Measurements from ENCODE around the gene CSF3R. TPM values are rescaled to one million over a fixed set of nuclear protein-coding genes. Genes with fewer than 3 reads are reported as not detected.

The CSF3R gene
- polyA plus RNA-seq, 3 donors from 2014 or later: 0.91 to 3.1 (median 2.0) TPM

GRCh38 chr1:36421649-36422048 is 61.1 kb downstream of the CSF3R start:
- Mint-ChIP-seq H3K27ac (no peak overlapping the region), H3K4me3 (no peak overlapping the region), H3K9me3 (no peaks in the 10 kb centered on the region), H3K4me1 (peaks cover 7 to 9% of the 10 kb centered on the region in 2 donors), H3K36me3 (peaks cover 4% of the 10 kb centered on the region in 3 donors), H3K27me3 (ENCODE audit: low read depth in 3 of 3) (no peaks in the 10 kb centered on the region)
- no peak for DNase-seq

DNA sequence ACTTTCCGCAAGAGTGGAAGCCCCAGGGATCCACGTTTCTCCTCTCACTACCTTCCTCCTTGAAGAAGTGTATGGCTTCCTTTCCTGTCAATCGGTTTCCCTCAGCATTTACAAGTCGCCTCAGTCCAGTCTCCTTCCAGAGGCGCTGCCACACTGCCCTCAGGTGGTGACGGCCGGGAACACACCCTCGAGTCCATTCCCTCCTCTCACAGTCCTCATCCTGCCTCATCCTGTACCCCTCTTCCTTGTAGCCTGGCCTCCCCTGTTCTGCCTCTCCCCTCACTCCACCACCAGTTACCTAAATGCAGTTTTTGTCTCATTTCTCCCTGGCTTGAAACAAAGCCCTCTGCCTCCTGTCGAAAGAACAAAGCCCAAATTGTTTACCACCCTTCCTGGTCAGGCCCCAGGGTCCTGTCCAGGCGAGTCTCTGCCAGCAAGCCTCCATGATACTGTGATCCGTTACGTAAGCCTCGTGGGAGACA is 61.8 kb downstream of the CSF3R start:
- Mint-ChIP-seq H3K27ac (peak overlapping the region in 4 of 6 donors; percentile 7 to 83 (median 30)), H3K4me3 (no peak overlapping the region), H3K36me3 (peaks cover 4 to 5% (median 4%) of the 10 kb centered on the region in 3 donors)

GRCh38 chr1:36420409-36420808 is 62.3 kb downstream of the CSF3R start:
- H3K27ac Mint-ChIP-seq: peak overlapping the region in 2 of 6 donors; percentile 7 to 29
- no peak overlapping the region for H3K4me3 Mint-ChIP-seq
- H3K36me3 Mint-ChIP-seq: peaks cover 4 to 8% (median 4%) of the 10 kb centered on the region in 3 donors
- H3K9me3 Mint-ChIP-seq: no peaks in the 10 kb centered on the region
- no peak for DNase-seq
- H3K4me1 Mint-ChIP-seq: peaks cover 7 to 9% of the 10 kb centered on the region in 2 donors
- H3K27me3 Mint-ChIP-seq (ENCODE audit: low read depth in 3 of 3): no peaks in the 10 kb centered on the region

More for the DNA sequence above, 61.8 kb downstream of the CSF3R start:
- H3K4me1 Mint-ChIP-seq: peaks cover 7 to 9% of the 10 kb centered on the region in 2 donors
- H3K9me3 Mint-ChIP-seq: no peaks in the 10 kb centered on the region
- no peaks in the 10 kb centered on the region for H3K27me3 Mint-ChIP-seq (ENCODE audit: low read depth in 3 of 3)
- DNase-seq: peak; percentile 77 to 81 (median 77)

- Mint-ChIP-seq H3K4me3 (no peak overlapping the region), H3K9me3 (no peaks in the 10 kb centered on the region), H3K36me3 (peaks cover 4 to 8% (median 4%) of the 10 kb centered on the region in 3 donors), H3K27me3 (ENCODE audit: low read depth in 3 of 3) (no peaks in the 10 kb centered on the region), H3K27ac (no peak overlapping the region), H3K4me1 (peaks cover 7 to 9% of the 10 kb centered on the region in 2 donors)
- DNase-seq: no peak
These were observed 63.1 kb downstream of the CSF3R start for GRCh38 chr1:36419569-36419968.

GRCh38 chr1:36419140-36419539 is 63.6 kb downstream of the CSF3R start:
- H3K27me3 Mint-ChIP-seq (ENCODE audit: low read depth in 3 of 3): no peaks in the 10 kb centered on the region
- H3K9me3 Mint-ChIP-seq: no peaks in the 10 kb centered on the region
- no peak for DNase-seq
- H3K36me3 Mint-ChIP-seq: peaks cover 4 to 8% (median 4%) of the 10 kb centered on the region in 3 donors
- no peak overlapping the region for H3K4me3 Mint-ChIP-seq
- H3K4me1 Mint-ChIP-seq: peaks cover 7 to 9% of the 10 kb centered on the region in 2 donors
- no peak overlapping the region for H3K27ac Mint-ChIP-seq

DNA sequence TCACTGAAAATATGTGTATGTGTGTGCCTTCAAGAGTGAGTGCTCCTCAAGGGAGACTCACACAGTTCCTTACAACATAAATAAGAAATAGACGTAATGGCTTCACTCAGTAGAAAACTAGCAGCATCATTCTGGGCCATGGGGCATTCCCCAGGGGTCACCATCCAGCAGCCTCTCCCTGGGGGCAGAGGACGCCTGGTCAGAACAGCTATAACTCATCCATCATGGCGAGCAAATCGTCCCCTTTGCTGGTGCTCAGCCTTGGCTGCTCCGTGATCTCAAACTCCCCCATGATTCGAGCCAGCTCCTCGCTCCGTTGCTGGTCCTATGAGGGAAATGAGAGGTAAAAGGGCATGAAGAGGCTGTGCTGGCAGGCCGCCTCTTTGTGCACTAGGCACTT is 64.8 kb downstream of the CSF3R start:
- Mint-ChIP-seq H3K27me3 (ENCODE audit: low read depth in 3 of 3) (no peaks in the 10 kb centered on the region), H3K9me3 (no peaks in the 10 kb centered on the region), H3K36me3 (peaks cover 4 to 8% (median 4%) of the 10 kb centered on the region in 3 donors), H3K4me3 (no peak overlapping the region), H3K27ac (no peak overlapping the region), H3K4me1 (peaks cover 7 to 9% of the 10 kb centered on the region in 2 donors)
- DNase-seq: no peak

Other genes with a start within 250 kb of the CSF3R start
- gene SH3D21, start 176.5 kb downstream of the CSF3R start, polyA plus RNA-seq: under 1 TPM in 2 of 3 donors, not detected in 1; 0.26 to 0.96 TPM
- 10 to 100 TPM in 2 of 3 donors, 1 to 10 TPM in 1; 8.8 to 29.2 (median 11.1) TPM for gene EVA1B, start 159.3 kb downstream of the CSF3R start, polyA plus RNA-seq
- 100 to 1,000 TPM in 1 of 3 donors, 10 to 100 TPM in 2; 43.3 to 101 (median 61.5) TPM for gene STK40, start 97.0 kb downstream of the CSF3R start, polyA plus RNA-seq
- 100 to 1,000 TPM; 156 to 181 (median 164) TPM for gene LSM10, start 85.0 kb downstream of the CSF3R start, polyA plus RNA-seq
- gene OSCP1, start 32.5 kb downstream of the CSF3R start, polyA plus RNA-seq: 1 to 10 TPM in 1 of 3 donors, not detected in 2; 2.7 TPM
- gene MRPS15, start 18.5 kb downstream of the CSF3R start, polyA plus RNA-seq: 100 to 1,000 TPM in 1 of 3 donors, 10 to 100 TPM in 2; 59.8 to 106 (median 63.8) TPM